NT2/D1 (cell line): ENCODE measurements around the gene SCGN.

ENCODE experiments used
- DNase-seq: peaks from one replicate; pipeline ENCODE4 v3.0.0-alpha.2; 2011; ENCODE audit warnings: low read depth, low spot score
- H3K27me3 ChIP-seq: 2 replicates; pipeline ENCODE4 v1.6.0; 2011; ENCODE audit warnings: mild to moderate bottlenecking; ENCODE audit not compliant: insufficient read length, insufficient read depth
- H3K36me3 ChIP-seq: 2 replicates; pipeline ENCODE4 v1.6.1; 2011; ENCODE audit warnings: mild to moderate bottlenecking, low read length, mixed read lengths; ENCODE audit not compliant: insufficient read depth, insufficient read length
- H3K4me1 ChIP-seq: 2 replicates; pipeline ENCODE4 v1.5.1; 2011; ENCODE audit not compliant: insufficient read depth, insufficient read length
- H3K4me3 ChIP-seq: 2 replicates; pipeline ENCODE4 v1.5.1; 2011; ENCODE audit warnings: low read depth; ENCODE audit not compliant: insufficient read length
- H3K9ac ChIP-seq: 2 replicates; pipeline ENCODE4 v1.6.0; 2011; ENCODE audit warnings: low read depth; ENCODE audit not compliant: insufficient read length
- H3K9me3 ChIP-seq: 2 replicates; pipeline ENCODE4 v1.5.1; 2011; ENCODE audit warnings: mild to moderate bottlenecking, low read length; ENCODE audit not compliant: insufficient read depth
- SUZ12 ChIP-seq: IDR thresholded peaks from 2 replicates; pipeline ENCODE4 v1.6.1; 2011; ENCODE audit not compliant: insufficient read length, insufficient read depth; ENCODE audit errors: extremely low read depth
- YY1 ChIP-seq: IDR thresholded peaks from 2 replicates; pipeline ENCODE4 v1.6.1; 2011; ENCODE audit not compliant: insufficient read length, insufficient read depth
- ZNF274 ChIP-seq: IDR thresholded peaks from 2 replicates; pipeline ENCODE4 v1.6.1; 2011; ENCODE audit warnings: mild to moderate bottlenecking, low read depth, low read length

The SCGN gene

GRCh38 chr6:25670793-25671513 lies 18.9 kb downstream of the SCGN start:
- TF ChIP-seq YY1 (no peak), ZNF274 (no peak), SUZ12 (no peak)
- Histone ChIP-seq H3K27me3 (no peaks in the 10 kb centered on the region), H3K36me3 (no peaks in the 10 kb centered on the region), H3K4me3 (no peak overlapping the region), H3K9me3 (no peaks in the 10 kb centered on the region), H3K4me1 (no peaks in the 10 kb centered on the region), H3K9ac (no peak overlapping the region)
- DNase-seq = no peak

- H3K4me1 ChIP-seq = no peaks in the 10 kb centered on the region
- no peak overlapping the region for H3K9ac ChIP-seq
- H3K36me3 ChIP-seq = no peaks in the 10 kb centered on the region
- H3K4me3 ChIP-seq = no peak overlapping the region
- TF ChIP-seq ZNF274 = no peak
- TF ChIP-seq YY1 = no peak
- no peak for TF ChIP-seq SUZ12
- no peak for DNase-seq
- H3K9me3 ChIP-seq = no peaks in the 10 kb centered on the region
- no peaks in the 10 kb centered on the region for H3K27me3 ChIP-seq
Observed at GRCh38 chr6:25671652-25672051, 19.6 kb downstream of the SCGN start.

GRCh38 chr6:25675167-25675566 lies 23.2 kb downstream of the SCGN start:
- H3K27me3 ChIP-seq = no peaks in the 10 kb centered on the region
- TF ChIP-seq YY1 (no peak), ZNF274 (no peak), SUZ12 (no peak)
- H3K36me3 ChIP-seq = no peaks in the 10 kb centered on the region
- H3K9me3 ChIP-seq = no peaks in the 10 kb centered on the region
- no peak for DNase-seq
- no peak overlapping the region for H3K4me3 ChIP-seq
- no peak overlapping the region for H3K9ac ChIP-seq
- no peaks in the 10 kb centered on the region for H3K4me1 ChIP-seq

- Histone ChIP-seq H3K4me1 (no peaks in the 10 kb centered on the region), H3K9me3 (no peaks in the 10 kb centered on the region), H3K36me3 (no peaks in the 10 kb centered on the region), H3K27me3 (no peaks in the 10 kb centered on the region), H3K9ac (no peak overlapping the region), H3K4me3 (no peak overlapping the region)
- TF ChIP-seq SUZ12 (no peak), YY1 (no peak), ZNF274 (no peak)
- DNase-seq = no peak
Observed at GRCh38 chr6:25676775-25677174, 24.8 kb downstream of the SCGN start.

- no peak for TF ChIP-seq YY1
- H3K4me1 ChIP-seq = no peaks in the 10 kb centered on the region
- no peak overlapping the region for H3K4me3 ChIP-seq
- H3K9ac ChIP-seq = no peak overlapping the region
- DNase-seq = no peak
- H3K9me3 ChIP-seq = no peaks in the 10 kb centered on the region
- no peaks in the 10 kb centered on the region for H3K36me3 ChIP-seq
- no peaks in the 10 kb centered on the region for H3K27me3 ChIP-seq
Observed at GRCh38 chr6:25681848-25682247, 29.8 kb downstream of the SCGN start.

GRCh38 chr6:25682324-25682723 lies 30.3 kb downstream of the SCGN start:
- H3K36me3 ChIP-seq = no peaks in the 10 kb centered on the region
- no peaks in the 10 kb centered on the region for H3K27me3 ChIP-seq
- no peaks in the 10 kb centered on the region for H3K4me1 ChIP-seq
- no peak overlapping the region for H3K4me3 ChIP-seq
- no peak for DNase-seq
- no peak for TF ChIP-seq YY1
- TF ChIP-seq ZNF274 = no peak
- TF ChIP-seq SUZ12 = no peak
- H3K9ac ChIP-seq = no peak overlapping the region
- no peaks in the 10 kb centered on the region for H3K9me3 ChIP-seq

- H3K4me3 ChIP-seq = no peak overlapping the region
- H3K9me3 ChIP-seq = no peaks in the 10 kb centered on the region
- TF ChIP-seq YY1 (no peak), ZNF274 (no peak), SUZ12 (no peak)
- H3K4me1 ChIP-seq = no peaks in the 10 kb centered on the region
- no peaks in the 10 kb centered on the region for H3K36me3 ChIP-seq
- H3K27me3 ChIP-seq = no peaks in the 10 kb centered on the region
- no peak overlapping the region for H3K9ac ChIP-seq
- DNase-seq = no peak
Observed at GRCh38 chr6:25684565-25684964, 32.5 kb downstream of the SCGN start.

GRCh38 chr6:25685251-25685650 lies 33.2 kb downstream of the SCGN start:
- H3K36me3 ChIP-seq = no peaks in the 10 kb centered on the region
- no peak overlapping the region for H3K9ac ChIP-seq
- H3K27me3 ChIP-seq = no peaks in the 10 kb centered on the region
- no peak for DNase-seq
- H3K9me3 ChIP-seq = no peaks in the 10 kb centered on the region
- no peaks in the 10 kb centered on the region for H3K4me1 ChIP-seq
- H3K4me3 ChIP-seq = no peak overlapping the region
- TF ChIP-seq YY1 (no peak), ZNF274 (no peak), SUZ12 (no peak)
